NCI-H2227 (cell line): Measurements from ENCODE around the gene PRDM1.
A peak's percentile ranks its signal among the peaks of the same experiment; 100 is the strongest.

Experiments
- DNase-seq: peaks from one replicate; lab custom pipeline; 2025; ENCODE audit not compliant: unreplicated experiment; lab: John Stamatoyannopoulos, UW

Gene PRDM1

GRCh38 chr6:106085984-106086813 is at the start of gene PRDM1:
PRDM1 (plus strand) TSS chr6:106086336; CDS start chr6:106086554, 218 bp downstream.
- DNase-seq = peak; percentile 78

GRCh38 chr6:106037060-106037459 is 49.1 kb upstream of the PRDM1 start:
- no peak for DNase-seq

GRCh38 chr6:106039897-106040592 is 46.1 kb upstream of the PRDM1 start:
- no peak for DNase-seq

- DNase-seq = no peak
Observed at GRCh38 chr6:106044151-106044550, 42.0 kb upstream of the PRDM1 start.

GRCh38 chr6:106045077-106045476 is 41.1 kb upstream of the PRDM1 start:
- DNase-seq = no peak

GRCh38 chr6:106046116-106046853 is 39.9 kb upstream of the PRDM1 start:
- DNase-seq = no peak

- no peak for DNase-seq
Observed at GRCh38 chr6:106046854-106047200, 39.3 kb upstream of the PRDM1 start.

- no peak for DNase-seq
Observed at GRCh38 chr6:106048336-106048735, 37.8 kb upstream of the PRDM1 start.

GRCh38 chr6:106050538-106050937 is 35.6 kb upstream of the PRDM1 start:
- no peak for DNase-seq

GRCh38 chr6:106051226-106051625 is 34.9 kb upstream of the PRDM1 start:
- DNase-seq = no peak

GRCh38 chr6:106053484-106054205 is 32.5 kb upstream of the PRDM1 start:
- no peak for DNase-seq

GRCh38 chr6:106055489-106055888 is 30.6 kb upstream of the PRDM1 start:
- DNase-seq = no peak

GRCh38 chr6:106056060-106056745 is 29.9 kb upstream of the PRDM1 start:
- DNase-seq = no peak

GRCh38 chr6:106056746-106057390 is 29.3 kb upstream of the PRDM1 start:
- no peak for DNase-seq

- DNase-seq = no peak
Observed at GRCh38 chr6:106059331-106059730, 26.8 kb upstream of the PRDM1 start.

- no peak for DNase-seq
Observed at GRCh38 chr6:106060167-106060566, 26.0 kb upstream of the PRDM1 start.

- no peak for DNase-seq
Observed at GRCh38 chr6:106063448-106063850, 22.7 kb upstream of the PRDM1 start.

- DNase-seq = peak; percentile 9
Observed at GRCh38 chr6:106064142-106064541, 22.0 kb upstream of the PRDM1 start.

GRCh38 chr6:106064756-106065155 is 21.4 kb upstream of the PRDM1 start:
- no peak for DNase-seq

- no peak for DNase-seq
Observed at GRCh38 chr6:106066989-106067388, 19.1 kb upstream of the PRDM1 start.
